RCC 7860 (cell line): ENCODE data around the gene DCHS1.

Experiments
- DNase-seq: peaks from one replicate; pipeline ENCODE4 v3.0.0-alpha.2; 2015; ENCODE audit warnings: low spot score
- FAIRE-seq: peaks from 2 replicates; lab custom pipeline; 2012; peaks lifted over from hg19 to GRCh38; lab: Jason Lieb, UNC

The DCHS1 gene

DNA sequence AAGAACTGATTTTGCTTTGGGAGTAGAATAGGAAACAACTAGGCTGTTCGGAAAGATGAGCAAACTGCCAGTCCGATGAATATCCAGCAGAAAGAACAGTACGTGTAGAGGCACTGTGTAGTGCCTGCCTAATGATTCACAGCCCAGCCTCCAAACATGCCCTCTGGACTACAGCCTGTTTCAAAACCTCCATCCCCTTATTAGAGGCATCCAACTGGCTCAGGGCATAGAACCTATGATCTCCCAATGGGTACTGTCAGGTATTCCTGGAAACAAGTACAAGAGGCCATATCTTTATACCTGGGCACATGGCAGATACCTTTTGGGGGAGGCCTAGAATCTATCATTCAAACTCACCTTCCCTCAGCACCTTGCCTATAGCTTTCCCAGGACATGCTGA, 57.1 kb downstream of the DCHS1 start:
- DNase-seq (no peak), FAIRE-seq (no peak)

- FAIRE-seq (no peak), DNase-seq (no peak)
Measured at GRCh38 chr11:6596239-6596877, 59.3 kb downstream of the DCHS1 start.

DNA sequence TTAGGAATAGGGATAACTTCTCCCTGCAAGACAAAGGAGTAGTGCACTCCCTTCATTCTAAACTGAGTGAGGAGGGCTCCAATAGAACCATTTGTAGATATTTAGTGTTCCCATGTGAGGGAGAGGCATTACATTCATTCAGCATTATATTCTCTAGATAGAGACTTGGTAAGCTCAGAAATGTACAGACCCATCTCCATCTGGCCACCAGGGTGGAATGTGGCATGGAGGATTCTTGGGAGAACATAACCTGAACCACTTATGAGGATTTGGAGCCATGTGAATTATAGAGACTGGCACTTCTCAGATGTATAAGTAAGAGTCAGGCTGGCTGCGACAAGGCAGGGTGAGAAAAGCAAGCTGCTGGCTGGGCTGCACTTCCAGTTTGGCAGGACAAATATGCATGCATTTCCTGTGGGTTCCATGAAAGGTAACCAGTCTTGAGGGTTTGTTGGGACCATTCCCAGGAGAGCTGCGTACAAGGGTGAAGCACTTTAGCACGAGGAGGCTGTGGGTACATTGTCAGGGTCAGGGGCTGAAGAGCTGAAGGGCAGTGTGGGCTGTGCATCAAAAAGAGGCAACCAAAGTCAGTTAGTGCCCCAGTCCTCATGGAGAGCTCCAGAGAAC, 61.4 kb downstream of the DCHS1 start:
- FAIRE-seq (no peak), DNase-seq (no peak)

GRCh38 chr11:6588018-6588417, 67.6 kb downstream of the DCHS1 start:
- no peak for FAIRE-seq
- no peak for DNase-seq

DNA sequence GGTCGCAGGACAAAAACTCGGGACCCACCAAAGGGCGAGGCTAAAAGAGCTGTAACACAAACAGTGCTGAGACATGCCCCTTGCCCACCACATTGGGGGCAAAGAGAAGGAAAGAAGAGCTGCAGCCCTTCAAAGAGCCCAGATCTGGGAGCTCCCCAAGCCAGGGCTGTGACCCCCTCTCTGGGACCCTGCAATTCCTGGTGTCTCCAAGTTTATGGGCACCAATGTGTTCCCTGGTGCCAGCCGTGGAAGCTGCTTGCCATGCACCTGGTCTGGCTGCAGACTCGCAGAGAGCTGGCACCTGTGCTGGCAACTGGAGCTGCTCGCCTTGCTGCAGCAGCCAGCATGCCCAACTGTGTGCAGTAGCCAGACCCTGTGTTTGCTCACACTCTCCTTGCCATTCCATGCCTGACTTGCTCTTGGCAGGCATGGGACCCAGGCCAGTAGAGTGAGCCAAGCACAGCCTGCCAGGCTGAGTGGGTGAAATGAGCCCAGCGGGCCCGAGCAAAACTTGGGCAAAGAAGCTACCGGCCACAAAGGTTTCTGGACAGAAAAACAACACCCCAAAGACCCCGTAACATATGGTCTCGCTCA, 68.2 kb downstream of the DCHS1 start:
- DNase-seq (no peak), FAIRE-seq (no peak)

- no peak for DNase-seq
- no peak for FAIRE-seq
Measured at GRCh38 chr11:6586434-6587359, 68.9 kb downstream of the DCHS1 start.

GRCh38 chr11:6584528-6584927, 71.1 kb downstream of the DCHS1 start:
- no peak for DNase-seq
- no peak for FAIRE-seq

DNA sequence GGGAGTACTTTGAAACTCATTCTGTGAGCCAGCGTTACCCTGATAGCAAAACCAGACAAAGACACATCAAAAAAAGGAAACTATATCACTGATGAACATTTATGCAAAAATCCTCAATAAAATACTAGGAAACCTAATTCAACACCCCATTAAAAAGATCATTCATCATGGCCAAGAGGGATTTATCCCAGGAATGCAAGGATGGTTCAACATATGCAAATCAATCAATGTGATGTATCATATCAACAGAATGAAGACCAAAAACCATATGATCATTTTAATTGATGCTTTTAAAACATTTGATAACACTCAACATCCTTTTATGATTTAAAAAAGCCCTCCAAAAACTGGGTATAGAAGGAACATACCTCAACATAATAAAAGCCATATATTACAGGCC, 72.0 kb downstream of the DCHS1 start:
- FAIRE-seq (no peak), DNase-seq (no peak)

GRCh38 chr11:6579681-6580080, 75.9 kb downstream of the DCHS1 start:
- DNase-seq, result no peak
- FAIRE-seq, result no peak

GRCh38 chr11:6578134-6578533, 77.5 kb downstream of the DCHS1 start:
- FAIRE-seq (no peak), DNase-seq (no peak)

DNA sequence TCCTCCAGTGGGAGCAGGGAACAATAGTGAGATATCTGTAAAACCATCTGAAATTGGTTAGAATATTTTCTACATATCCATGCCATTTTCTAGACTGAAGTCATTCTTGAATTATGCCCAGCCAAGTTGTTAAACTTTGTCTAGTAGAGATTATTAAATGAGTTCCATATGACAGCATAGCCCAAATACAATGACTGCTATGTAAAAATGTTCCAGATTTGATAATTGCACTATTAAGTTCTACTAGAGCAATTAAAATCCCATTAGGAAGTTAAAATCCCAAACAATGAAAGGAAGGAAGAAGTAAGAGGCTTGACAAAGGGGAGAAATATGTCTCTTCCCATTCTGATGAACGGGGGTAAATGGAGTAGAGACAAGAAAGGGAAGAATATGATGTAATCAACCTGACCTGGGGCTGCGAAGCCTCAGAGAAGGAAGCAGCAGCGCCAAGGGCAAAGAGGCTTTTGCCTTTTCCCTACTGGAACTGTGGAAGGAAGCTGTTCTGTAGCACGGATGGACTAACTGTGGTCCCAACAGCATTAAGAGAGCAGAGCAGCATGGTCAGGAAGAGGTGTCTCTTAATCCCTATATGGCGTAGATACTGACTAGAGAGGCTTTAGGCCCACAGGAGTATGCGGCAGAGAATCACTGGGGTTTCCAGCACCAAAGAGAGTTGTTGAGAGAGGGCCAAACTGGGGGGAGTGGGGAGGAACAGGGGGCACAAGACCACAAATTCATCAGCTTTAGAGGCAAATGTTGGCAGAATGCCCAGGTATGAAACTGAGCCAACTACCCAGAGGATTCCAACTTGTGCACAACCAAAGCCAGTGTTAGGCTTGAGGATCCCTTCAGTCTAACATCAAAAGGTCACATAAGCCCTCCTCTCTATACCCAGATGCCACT, 78.9 kb downstream of the DCHS1 start:
- no peak for FAIRE-seq
- no peak for DNase-seq

- FAIRE-seq (no peak), DNase-seq (no peak)
Measured at GRCh38 chr11:6574816-6575715, 80.5 kb downstream of the DCHS1 start.

GRCh38 chr11:6572215-6572614, 83.4 kb downstream of the DCHS1 start:
- FAIRE-seq, result no peak
- DNase-seq, result no peak

DNA sequence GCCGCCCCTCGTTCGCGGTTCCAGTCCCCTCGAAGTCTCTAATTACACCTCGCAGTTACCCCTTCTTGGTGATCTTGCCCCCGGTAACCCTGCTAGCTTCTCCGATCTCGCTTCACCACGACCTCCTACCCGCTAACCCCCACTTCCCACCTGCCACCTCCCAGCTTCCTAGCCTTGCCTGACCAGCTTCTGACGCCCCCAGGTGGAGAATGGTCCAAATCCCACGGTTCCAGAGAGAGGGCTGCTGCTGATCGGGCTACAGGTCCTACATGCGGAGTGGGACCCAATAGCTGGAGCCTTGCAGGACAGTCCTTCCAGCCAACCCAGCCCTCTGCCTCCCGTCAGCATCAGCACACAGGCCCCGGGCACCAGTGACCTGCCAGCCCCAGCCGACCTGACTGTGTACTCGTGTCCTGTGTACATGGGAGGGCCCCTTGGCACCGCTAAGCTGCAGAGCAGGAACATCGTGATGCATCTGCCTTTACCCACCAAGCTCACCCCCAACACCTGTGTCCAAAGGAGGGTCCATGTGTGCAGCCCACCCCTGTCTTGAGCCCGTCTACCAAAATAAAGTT, 84.1 kb downstream of the DCHS1 start:
- FAIRE-seq, result no peak
- no peak for DNase-seq
